Posterior vena cava (tissue), 2 donors: ENCODE results near the gene USP2. TPM values are rescaled to one million over a fixed set of nuclear protein-coding genes. Genes with fewer than 3 reads are reported as not detected.

Experiments used
- DNase-seq: peaks from one replicate; pipeline ENCODE4 v3.0.0-alpha.2; 2020; ENCODE audit warnings: low spot score
- intact Hi-C, 2 donors: fragments of 100-400 bp; cut with DNase I; formaldehyde crosslinking; loops; one replicate each; pipeline versions ENCODE4 v1.14.1 to v1.14.2; 2022 to 2023
- total RNA-seq, 2 donors: library from RNA; stranded (reverse); fragmentation: NEBNext Ultra II Directional; extraction: Animal tissue kit (Norgen Biotek cat#: 25700); gene quantifications; one replicate each; pipeline ENCODE4 v1.2.1, GENCODE V29; 2021
- donor health status: DM: yes; HTN: yes; CAD: no.
- donor health status: DM: yes; HTN: yes; CAD: no.

Gene USP2
- total RNA-seq, 2 donors from 2014 or later, result 10.4 to 17.3 TPM

DNA sequence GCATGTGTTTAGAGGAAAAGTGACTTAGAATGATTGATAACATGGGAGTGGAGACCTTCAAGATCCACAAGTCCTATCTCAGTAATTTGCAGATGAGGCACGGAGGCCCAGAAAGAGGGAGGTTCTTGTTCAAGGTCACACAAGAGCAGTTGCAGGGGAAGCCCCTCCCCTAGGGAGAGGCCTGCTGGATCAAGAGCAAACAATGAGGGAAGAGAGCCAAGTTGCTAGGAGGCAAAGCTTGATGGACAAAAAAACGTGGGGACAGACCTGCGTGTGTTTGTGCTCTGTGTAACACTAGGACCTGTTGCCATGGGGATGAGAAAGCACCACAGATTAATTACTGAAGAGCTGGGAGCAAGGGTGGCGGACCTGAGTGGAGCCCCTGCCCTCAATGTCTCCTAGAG is 28.6 kb downstream of the USP2 start:
- intact Hi-C loops, result no loop called here

DNA sequence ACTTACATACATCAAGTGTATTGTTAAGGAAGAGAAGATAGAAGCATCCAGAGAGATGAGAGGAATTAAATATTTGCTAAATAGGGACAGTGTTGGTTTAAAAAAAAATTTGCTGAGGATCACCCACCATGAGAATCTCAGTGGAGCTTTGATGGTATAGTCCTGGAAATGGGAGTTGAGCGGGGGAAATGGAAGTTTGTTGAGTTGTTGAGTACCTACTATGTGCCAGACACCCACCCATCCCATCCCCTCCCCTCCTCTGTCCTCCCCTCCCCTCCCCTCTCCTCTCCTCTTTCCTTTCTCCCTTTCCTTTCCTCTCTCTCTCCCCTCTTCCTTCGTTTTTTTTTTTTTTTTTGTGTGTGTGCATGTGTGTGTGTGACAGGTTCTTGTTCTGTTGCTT is 30.3 kb downstream of the USP2 start:
- intact Hi-C loops, result no loop called here

More for the DNA sequence above, 28.6 kb downstream of the USP2 start:
- no peak for DNase-seq

GRCh38 chr11:119350302-119350701 is 31.2 kb downstream of the USP2 start:
- DNase-seq, result no peak
- intact Hi-C loops, result no loop called here

More for the DNA sequence above, 30.3 kb downstream of the USP2 start:
- no peak for DNase-seq

GRCh38 chr11:119347940-119348605 is 33.4 kb downstream of the USP2 start:
- DNase-seq, result no peak
- intact Hi-C loops, result loop anchor here in 1 of 2 donors (10.0 kb wide), 1 partner anchor 127 kb away; no protein-coding TSS in a partner anchor

- no peak for DNase-seq
- intact Hi-C loops, result loop anchor here in 1 of 2 donors (10.0 kb wide), 1 partner anchor 128 kb away; no protein-coding TSS in a partner anchor
Measured at GRCh38 chr11:119347242-119347641, 34.2 kb downstream of the USP2 start.

DNA sequence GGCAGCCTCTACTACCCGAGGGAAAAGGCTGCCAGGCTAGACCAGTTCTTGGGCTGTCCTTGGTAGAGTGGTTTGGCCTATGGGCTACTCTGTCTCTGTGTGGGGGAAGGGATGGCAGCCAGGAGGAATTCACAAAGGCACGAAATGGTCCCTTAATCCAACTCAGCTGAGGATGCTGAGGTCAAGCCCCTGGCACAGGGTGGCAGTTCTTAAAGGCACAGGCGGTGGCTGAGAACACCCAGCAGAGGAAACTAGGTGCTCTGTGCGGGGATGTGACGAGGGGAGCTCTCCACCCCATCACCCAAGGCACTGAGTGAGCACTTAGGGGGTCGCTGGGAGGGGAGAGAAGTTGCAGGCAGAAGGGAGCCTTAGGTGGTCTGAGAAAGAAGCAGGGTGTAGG is 34.9 kb downstream of the USP2 start, which contains the start of gene MFRP:
MFRP (minus strand) TSS at position 101 of the 400 bp plus-strand sequence. CDS start 192 bp downstream, outside the sequence.
- intact Hi-C loops, result loop anchor here in 1 of 2 donors (10.0 kb wide), 1 partner anchor 128 kb away; no protein-coding TSS in a partner anchor
- no peak for DNase-seq

DNA sequence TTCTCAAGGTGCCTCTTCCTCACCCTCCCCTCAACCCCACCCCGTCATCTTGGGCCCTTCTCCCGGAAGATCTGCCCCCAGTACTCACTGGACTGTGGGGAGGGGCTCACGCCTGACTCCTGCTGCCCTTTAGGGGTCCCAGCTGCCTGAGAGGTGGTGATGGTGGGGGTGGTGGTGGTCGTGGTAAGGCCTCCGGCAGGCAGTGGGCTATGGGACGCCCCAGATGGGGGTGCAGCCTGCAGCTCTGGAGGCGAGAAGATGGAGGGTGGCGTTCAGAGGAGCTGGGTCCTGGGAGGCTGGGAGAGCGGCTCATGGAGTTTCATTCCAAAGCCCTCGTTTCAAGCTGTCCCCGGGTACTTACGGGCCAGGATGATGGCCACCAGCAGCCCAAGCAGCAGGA is 35.8 kb downstream of the USP2 start:
- intact Hi-C loops, result loop anchor here in 1 of 2 donors (10.0 kb wide), 1 partner anchor 129 kb away; no protein-coding TSS in a partner anchor
- no peak for DNase-seq

DNA sequence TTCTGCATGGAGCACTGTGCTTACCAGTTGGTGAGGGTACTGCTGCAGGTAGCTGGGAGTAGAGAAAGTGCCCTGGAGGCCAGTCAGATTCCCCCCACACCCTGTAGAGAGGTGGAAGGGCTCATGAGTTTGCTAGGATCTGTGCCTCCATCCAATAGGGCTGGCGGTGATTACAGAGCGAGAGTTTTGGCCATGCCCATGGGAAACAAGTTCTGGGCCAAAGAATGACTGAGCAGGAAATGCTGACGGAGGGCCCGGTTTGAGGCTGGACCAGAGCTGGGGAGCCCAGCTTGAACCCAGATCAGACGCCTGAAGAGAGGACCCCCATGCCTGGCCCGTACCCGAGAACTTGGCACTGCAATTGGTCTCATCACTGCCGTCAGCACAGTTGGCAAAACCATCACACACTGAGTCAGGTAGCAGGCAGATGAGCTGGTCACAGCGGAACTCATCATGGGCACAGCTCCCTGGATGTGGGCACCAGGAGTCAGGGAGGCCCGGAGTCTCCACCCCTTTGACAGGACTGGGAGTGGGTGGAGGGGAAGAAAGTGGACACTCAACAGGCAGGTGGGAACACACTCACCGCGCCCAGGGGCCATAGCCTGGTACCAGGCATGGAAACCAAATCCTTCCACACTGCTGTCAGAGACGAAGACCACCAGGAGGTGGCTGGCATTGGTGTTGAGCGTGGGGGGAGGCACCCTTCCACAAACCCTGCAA is 37.0 kb downstream of the USP2 start:
- no peak for DNase-seq
- intact Hi-C loops, result loop anchor here in 1 of 2 donors (10.0 kb wide), 1 partner anchor 130 kb away; no protein-coding TSS in a partner anchor

GRCh38 chr11:119343726-119344125 is 37.8 kb downstream of the USP2 start:
- no peak for DNase-seq
- intact Hi-C loops, result loop anchor here in 1 of 2 donors (10.0 kb wide), 1 partner anchor 131 kb away; no protein-coding TSS in a partner anchor

DNA sequence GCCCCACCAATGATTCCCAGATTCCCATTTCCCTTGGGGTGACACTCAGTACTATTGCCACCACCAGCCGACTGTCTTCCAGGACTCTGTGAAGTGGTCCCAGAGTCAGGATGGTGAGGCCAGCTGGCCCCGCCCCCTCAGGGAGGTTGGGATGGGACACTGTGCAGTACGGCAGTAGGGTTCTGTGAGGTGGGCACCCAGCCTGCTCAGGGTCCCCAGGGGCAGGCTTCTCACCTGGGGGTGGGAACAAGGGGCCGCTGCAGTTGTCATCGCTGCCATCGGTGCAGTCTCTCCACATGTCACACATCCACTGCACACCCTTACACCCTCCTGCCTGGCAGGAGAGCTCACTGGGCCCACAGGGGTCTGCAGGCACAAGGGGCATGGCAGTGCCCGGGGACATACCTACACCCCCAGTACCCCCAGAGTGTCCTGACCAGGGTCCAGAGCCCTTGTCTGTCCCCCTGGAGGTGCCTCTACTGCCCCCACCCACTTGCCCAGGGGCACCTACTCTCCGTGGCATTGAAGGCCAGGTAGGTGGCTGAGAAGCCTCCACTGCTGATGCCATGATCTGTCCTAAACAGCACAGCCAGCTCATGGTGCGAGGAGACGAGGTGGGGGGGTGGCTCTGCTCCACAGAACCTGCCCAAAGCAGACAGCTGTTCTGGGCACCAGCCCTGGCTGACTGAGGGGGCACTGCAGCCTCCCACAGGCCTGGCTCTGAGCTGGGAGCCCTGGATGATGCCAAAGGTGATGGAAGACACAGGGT is 38.9 kb downstream of the USP2 start:
- intact Hi-C loops, result loop anchor here in 1 of 2 donors (10.0 kb wide), 1 partner anchor 132 kb away; no protein-coding TSS in a partner anchor
- DNase-seq, result no peak

GRCh38 chr11:119342023-119342300 is 39.5 kb downstream of the USP2 start:
- intact Hi-C loops, result loop anchor here in 1 of 2 donors (10.0 kb wide), 1 partner anchor 133 kb away; no protein-coding TSS in a partner anchor
- DNase-seq, result no peak

DNA sequence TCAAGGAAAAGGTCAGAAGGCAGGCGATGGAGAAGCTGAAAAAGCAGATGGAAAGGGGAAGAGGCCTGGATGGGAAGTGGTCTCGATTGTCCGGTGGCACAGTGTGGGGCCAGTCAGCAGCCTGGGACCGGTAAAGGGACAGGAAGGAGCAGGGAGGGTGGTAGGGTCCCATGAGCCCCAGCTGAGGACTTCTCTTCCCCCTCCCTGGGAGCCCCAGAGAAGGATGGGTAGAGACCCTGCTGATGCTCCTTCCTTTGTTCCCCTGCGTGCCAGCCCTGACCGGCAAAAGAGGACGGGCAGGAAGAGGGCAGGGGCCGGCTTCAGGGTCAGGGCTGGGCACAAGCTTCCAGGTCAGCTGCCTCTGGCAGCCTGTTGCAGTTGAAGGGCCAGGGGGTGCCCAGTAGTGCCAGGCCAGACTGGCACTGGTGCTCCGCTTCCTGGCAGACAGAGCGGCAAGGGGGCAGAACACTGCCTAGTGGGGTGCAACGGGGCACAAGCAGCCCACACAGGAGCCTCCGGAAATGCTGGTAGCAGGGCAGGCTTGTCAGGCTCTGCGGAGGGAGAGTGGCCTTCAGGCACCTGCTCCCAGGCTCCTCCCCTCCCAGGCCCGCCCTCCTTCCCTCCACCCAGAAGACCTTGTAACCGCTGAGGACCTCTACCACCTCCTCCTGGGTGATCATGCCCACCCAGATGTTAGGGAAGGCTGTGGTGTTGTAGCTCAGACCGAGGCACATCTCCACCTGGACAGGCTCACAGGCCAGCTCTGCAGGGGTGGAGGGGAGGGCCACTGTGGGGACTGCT is 40.1 kb downstream of the USP2 start:
- DNase-seq, result peak; percentile 79
- intact Hi-C loops, result loop anchor here in 1 of 2 donors (10.0 kb wide), 1 partner anchor 133 kb away; no protein-coding TSS in a partner anchor

- intact Hi-C loops, result loop anchor here in 1 of 2 donors (10.0 kb wide), 1 partner anchor 134 kb away; no protein-coding TSS in a partner anchor
- DNase-seq, result peak; percentile 96
Measured at GRCh38 chr11:119340335-119341221, 40.9 kb downstream of the USP2 start, which contains the start of gene C1QTNF5. Gene C1QTNF5, minus strand, starts transcription at chr11:119340883. Its CDS starts 486 bp downstream, at chr11:119340397.

GRCh38 chr11:119339589-119340334 is 41.7 kb downstream of the USP2 start:
- peak; percentile 93 for DNase-seq
- intact Hi-C loops, result loop anchor here in 1 of 2 donors (10.0 kb wide), 1 partner anchor 135 kb away; no protein-coding TSS in a partner anchor

- DNase-seq, result no peak
- intact Hi-C loops, result no loop called here
Measured at GRCh38 chr11:119338965-119339588, 42.4 kb downstream of the USP2 start.

GRCh38 chr11:119338318-119338890 is 43.1 kb downstream of the USP2 start:
- intact Hi-C loops, result no loop called here
- peak; percentile 92 for DNase-seq
